ENCODE measurements around the gene SOX12. TPM values are rescaled to one million over a fixed set of nuclear protein-coding genes. Genes with fewer than 3 reads are reported as not detected.
"Not testable (repeated sequence)": the region's sequence is repeated elsewhere in the genome, so short reads cannot be mapped to it uniquely, and the experiment has no call there.

SOX12 gene
- total RNA-seq, 2 experiments from 2014 or later = 5.5 to 5.8 TPM

DNA sequence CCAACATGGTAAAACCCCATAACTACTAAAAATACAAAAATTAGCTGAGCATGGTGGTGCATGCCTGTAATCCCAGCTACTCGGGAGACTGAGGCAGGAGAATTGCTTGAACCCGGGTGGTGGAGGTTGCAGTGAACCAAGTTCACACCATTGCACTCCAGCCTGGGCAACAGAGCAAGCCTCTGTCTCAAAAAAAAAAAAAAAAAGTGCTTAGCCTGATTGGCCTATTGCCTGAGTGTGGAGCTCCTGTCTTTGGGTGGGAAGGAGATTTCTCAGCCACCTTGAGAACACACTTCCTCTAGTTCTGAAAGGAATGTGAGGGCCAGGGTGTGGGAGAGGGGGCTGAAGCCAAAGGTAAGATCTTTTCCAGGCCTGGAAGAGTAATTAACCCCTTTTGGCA is 30.8 kb downstream of the SOX12 start:
- not testable (repeated sequence) for H3K9me3 Mint-ChIP-seq (ENCODE audit: insufficient read depth); H3K27ac Mint-ChIP-seq; ATAC-seq; H3K4me3 Mint-ChIP-seq; H3K36me3 Mint-ChIP-seq (ENCODE audit: low read depth); DNase-seq
- ChIA-PET POLR2A (interaction anchor here (0.6 kb wide), 1 partner anchor 24 kb away, joined by 4 read pairs; no protein-coding TSS in a partner anchor), CTCF (interaction anchor here (3.5 to 6.3 kb wide), 2 partner anchors 121 to 289 kb away, joined by 29 to 30 read pairs; no protein-coding TSS in a partner anchor)
- H3K4me1 Mint-ChIP-seq (ENCODE audit: low read depth) = peaks cover 22% of the 10 kb centered on the region
- peaks cover 10% of the 10 kb centered on the region for H3K27me3 Mint-ChIP-seq (ENCODE audit: low read depth)

DNA sequence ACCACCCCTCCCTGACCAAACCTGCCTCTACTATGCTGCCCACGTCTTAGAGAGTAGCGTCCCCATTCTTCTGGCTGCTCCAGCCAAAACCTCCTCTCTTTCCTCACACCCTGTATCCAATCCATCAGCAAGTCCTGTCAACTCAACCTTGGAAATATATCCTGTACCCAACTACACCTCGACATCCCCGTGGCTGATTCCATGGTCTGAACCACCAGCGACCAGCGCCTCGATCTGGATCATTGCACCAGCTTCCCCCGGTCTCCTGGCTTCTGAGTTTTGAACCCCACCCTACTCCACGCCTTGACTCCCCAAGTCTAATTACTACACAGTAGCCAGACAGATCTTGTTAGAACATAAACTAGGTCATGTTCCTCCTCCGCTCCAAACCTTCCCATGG is 31.4 kb downstream of the SOX12 start:
- Mint-ChIP-seq H3K36me3 (ENCODE audit: low read depth) (no peaks in the 10 kb centered on the region), H3K9me3 (ENCODE audit: insufficient read depth) (no peaks in the 10 kb centered on the region), H3K27ac (no peak overlapping the region), H3K4me3 (no peak overlapping the region), H3K4me1 (ENCODE audit: low read depth) (peaks cover 17% of the 10 kb centered on the region), H3K27me3 (ENCODE audit: low read depth) (peaks cover 13% of the 10 kb centered on the region)
- DNase-seq = no peak
- ChIA-PET POLR2A (interaction anchor here (0.6 kb wide), 1 partner anchor 23 kb away, joined by 4 read pairs; no protein-coding TSS in a partner anchor), CTCF (interaction anchor here (3.5 to 6.3 kb wide), 2 partner anchors 121 to 289 kb away, joined by 29 to 30 read pairs; no protein-coding TSS in a partner anchor)
- ATAC-seq = no peak

DNA sequence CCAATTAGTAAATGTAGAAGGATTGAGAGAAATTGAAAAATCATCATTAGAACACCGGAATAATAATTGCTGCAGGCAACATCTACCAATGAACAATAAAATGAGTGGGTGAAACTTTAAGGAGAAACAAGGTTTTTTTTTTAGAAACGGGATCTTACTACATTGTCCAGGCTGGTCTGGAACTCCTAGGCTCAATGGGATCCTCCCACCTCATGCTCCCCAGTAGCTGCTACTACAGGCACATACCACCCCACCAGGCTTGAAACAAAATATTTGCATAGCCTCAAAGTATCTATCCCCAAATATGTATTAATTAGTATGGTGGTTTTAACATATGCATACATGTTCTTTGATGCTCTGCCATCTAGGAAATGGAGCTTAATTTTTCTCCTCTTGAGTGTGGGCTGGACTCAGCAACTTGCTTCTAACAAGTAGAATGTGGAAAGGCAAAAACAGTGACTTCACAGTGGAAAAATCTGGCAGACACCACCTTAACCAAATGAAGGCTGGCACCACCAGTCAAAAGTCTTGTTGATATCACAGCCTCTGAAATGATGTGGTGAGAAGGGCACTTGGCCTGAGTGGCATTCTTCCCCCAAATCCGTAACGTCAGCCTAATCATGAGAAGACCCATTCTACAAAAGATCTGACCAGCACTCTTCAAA is 33.7 kb downstream of the SOX12 start:
- CTCF ChIA-PET = interaction anchor here (1.0 kb wide), 1 partner anchor 49 kb away, joined by 4 read pairs; no protein-coding TSS in a partner anchor
- no peaks in the 10 kb centered on the region for H3K9me3 Mint-ChIP-seq (ENCODE audit: insufficient read depth)
- no peak overlapping the region for H3K27ac Mint-ChIP-seq

DNA sequence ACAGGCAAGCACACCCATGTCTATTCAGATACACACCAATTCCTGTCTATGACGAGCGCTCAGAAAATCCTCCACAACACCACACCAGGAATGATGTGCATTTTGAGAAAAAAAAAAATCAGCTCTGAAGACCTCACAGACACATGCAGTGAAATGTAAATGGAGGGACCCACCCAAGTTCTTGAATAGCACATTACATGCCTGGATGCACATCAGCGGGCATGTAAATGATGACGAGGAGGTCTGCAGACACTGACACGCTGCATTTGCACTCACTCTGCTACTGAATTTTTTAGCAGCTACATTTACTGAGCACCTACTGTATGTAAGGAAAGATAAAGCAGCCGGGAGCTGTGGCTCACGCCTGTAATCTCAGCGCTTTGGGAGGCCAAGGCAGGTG is 36.2 kb downstream of the SOX12 start:
- H3K9me3 Mint-ChIP-seq (ENCODE audit: insufficient read depth) = no peaks in the 10 kb centered on the region
- H3K27me3 Mint-ChIP-seq (ENCODE audit: low read depth) = peaks cover 13% of the 10 kb centered on the region
- no peak overlapping the region for H3K27ac Mint-ChIP-seq
- ChIA-PET CTCF (interaction anchor here (1.4 to 3.2 kb wide), 3 partner anchors 11 to 285 kb away, joined by 3 to 10 read pairs (median 3); no protein-coding TSS in a partner anchor), POLR2A (interaction anchor here (1.4 kb wide), 1 partner anchor 10 kb away, joined by 3 read pairs; no protein-coding TSS in a partner anchor)
- H3K4me3 Mint-ChIP-seq = no peak overlapping the region
- peaks cover 36% of the 10 kb centered on the region for H3K4me1 Mint-ChIP-seq (ENCODE audit: low read depth)
- DNase-seq (no peak), ATAC-seq (no peak)
- H3K36me3 Mint-ChIP-seq (ENCODE audit: low read depth) = no peaks in the 10 kb centered on the region

More for the DNA sequence above, 33.7 kb downstream of the SOX12 start:
- no peaks in the 10 kb centered on the region for H3K36me3 Mint-ChIP-seq (ENCODE audit: low read depth)
- H3K27me3 Mint-ChIP-seq (ENCODE audit: low read depth) = peaks cover 13% of the 10 kb centered on the region
- no peak overlapping the region for H3K4me3 Mint-ChIP-seq
- ATAC-seq = no peak
- POLR2A ChIA-PET = no interaction called here
- peaks cover 18% of the 10 kb centered on the region for H3K4me1 Mint-ChIP-seq (ENCODE audit: low read depth)
- DNase-seq = no peak

DNA sequence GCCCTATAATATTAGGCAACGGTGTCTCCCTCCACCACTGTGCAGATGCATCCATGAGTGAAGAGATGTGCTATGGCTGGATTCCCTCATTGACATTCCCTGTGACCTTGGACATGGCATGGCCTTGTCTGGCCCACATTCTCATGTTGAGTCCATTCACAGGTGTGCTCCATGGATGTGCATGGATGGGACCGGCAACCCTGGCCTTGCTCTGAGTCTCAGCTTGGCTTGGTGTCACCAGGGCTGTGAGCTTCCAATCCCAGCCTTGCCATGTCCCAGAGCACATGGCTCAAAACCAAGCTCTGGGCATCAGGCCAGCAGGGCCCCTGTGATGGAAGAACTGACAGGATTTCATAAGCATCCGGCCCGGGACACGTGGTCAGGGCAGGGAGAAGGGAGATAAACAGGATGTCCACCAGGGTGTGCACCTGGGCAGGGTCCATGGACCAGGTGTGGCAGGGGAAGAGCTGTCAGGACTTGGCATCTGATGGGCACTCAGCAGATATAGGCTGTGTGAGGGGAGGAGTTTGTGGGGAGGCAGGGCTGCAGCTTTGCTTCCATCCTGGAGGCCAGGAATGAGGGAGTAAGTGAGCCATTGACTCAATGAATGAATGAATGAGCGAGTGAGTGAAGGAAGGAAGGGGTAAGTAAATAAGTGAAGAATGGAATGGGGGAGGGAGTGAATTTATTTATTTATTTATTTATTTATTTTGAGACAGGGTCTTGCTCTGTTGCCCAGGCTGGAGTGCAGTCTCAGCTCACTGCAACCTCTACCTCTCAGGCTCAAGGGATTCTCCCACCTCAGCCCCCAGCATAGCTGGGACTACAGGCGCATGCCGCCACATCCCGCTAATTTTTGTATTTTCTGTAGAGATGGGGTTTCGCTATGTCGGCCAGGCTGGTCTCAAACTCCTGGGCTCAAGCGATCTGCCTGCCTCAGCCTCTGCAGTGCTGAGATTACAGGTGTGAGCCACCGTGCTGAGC is 37.2 kb downstream of the SOX12 start:
- CTCF ChIA-PET = interaction anchor here (0.7 to 3.2 kb wide), 9 partner anchors 10 to 284 kb away, joined by 3 to 10 read pairs (median 3); no protein-coding TSS in a partner anchor
- Mint-ChIP-seq H3K27ac (peak overlapping the region; percentile 28), H3K36me3 (ENCODE audit: low read depth) (no peaks in the 10 kb centered on the region), H3K9me3 (ENCODE audit: insufficient read depth) (no peaks in the 10 kb centered on the region), H3K27me3 (ENCODE audit: low read depth) (peaks cover 13% of the 10 kb centered on the region), H3K4me3 (no peak overlapping the region), H3K4me1 (ENCODE audit: low read depth) (peaks cover 42% of the 10 kb centered on the region)
- ATAC-seq (peak; percentile 49), DNase-seq (peak; percentile 67)
- POLR2A ChIA-PET = interaction anchor here (0.6 to 1.4 kb wide), 3 partner anchors 9 to 19 kb away, joined by 3 to 4 read pairs (median 4); no protein-coding TSS in a partner anchor

DNA sequence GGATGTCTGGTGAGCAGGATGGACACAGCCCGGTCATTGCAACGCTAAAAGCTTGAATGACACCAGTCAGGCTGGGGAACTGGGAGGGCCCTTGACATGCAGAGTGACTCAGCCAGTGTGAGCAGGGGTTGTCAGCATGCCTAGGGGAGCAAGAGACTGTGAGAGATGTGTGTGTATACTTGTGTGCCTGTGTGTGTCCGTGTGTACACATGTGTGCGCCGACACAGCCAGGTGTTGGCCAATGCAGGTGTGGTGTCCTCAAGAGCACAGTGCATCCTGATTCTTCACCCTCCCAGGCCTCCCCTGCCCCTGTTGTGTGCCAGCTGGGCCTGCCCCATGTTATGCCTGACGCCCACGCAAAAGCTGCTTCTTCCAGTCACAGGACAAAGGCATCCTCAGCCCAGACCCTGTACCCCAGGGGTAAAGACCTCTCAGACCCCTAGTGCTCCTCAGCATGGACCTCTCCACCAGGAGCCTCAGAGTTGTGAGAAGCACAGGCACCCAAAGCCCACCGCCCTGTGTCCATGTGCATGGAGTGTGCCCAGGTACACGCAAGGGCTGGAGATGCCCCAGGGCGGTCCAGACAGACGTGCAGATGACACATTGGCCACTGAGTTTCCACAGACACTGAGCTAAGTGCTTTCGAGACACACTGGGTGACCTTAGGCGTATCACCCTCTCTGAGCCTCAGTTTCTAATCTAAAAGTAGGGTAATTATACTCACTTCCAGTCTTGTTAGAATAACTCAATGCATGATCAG is 38.1 kb downstream of the SOX12 start:
- Mint-ChIP-seq H3K9me3 (ENCODE audit: insufficient read depth) (no peaks in the 10 kb centered on the region), H3K36me3 (ENCODE audit: low read depth) (no peaks in the 10 kb centered on the region), H3K27me3 (ENCODE audit: low read depth) (peaks cover 13% of the 10 kb centered on the region), H3K4me1 (ENCODE audit: low read depth) (peaks cover 46% of the 10 kb centered on the region), H3K4me3 (no peak overlapping the region), H3K27ac (no peak overlapping the region)
- ATAC-seq = no peak
- ChIA-PET POLR2A (interaction anchor here (1.3 kb wide), 1 partner anchor 9 kb away, joined by 4 read pairs; no protein-coding TSS in a partner anchor), CTCF (interaction anchor here (0.7 to 3.2 kb wide), 8 partner anchors 10 to 282 kb away, joined by 3 to 10 read pairs (median 3); no protein-coding TSS in a partner anchor)
- no peak for DNase-seq

DNA sequence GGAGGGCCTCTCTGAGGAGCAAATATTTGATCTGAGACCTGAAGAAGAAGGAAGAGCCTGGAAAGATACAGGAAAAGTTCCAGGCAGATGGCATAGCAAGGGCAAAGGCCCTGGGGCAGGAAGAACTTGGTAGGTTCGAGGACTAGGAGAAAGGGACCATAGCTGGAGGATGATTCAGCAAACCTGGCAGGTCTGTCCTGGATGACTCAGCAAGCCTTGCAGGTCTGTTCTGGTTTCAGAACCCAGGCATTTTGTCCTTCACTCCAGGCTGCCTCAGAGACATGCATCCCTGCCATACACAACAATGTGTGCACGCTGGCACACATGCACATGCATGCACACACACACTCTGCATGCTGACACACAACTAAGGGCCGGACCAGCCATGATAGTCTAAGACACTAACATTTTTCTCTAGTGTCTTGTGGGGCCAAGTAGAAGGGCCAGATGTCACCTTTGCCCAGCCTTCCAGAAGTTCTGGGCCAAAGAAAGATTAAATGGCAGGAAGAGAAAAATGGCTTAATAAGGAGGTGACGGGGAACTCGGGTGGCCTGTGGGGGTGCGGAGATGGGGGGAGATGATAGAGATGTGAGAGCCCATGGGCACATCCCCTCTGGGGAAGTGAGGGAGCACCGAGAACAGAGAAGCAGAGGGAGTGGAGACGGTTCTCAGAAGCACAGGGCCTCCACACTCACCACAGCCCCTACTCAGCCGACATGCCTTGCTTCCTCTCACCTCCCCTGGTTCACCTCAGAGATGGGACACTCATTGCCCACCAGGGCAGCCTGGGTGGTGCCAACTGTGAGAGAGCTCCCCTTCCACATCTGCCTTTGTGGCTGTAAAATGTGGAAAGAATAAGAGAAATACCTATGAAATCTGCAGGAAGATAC is 39.8 kb downstream of the SOX12 start:
- H3K4me3 Mint-ChIP-seq = peak overlapping the region; percentile 51

DNA sequence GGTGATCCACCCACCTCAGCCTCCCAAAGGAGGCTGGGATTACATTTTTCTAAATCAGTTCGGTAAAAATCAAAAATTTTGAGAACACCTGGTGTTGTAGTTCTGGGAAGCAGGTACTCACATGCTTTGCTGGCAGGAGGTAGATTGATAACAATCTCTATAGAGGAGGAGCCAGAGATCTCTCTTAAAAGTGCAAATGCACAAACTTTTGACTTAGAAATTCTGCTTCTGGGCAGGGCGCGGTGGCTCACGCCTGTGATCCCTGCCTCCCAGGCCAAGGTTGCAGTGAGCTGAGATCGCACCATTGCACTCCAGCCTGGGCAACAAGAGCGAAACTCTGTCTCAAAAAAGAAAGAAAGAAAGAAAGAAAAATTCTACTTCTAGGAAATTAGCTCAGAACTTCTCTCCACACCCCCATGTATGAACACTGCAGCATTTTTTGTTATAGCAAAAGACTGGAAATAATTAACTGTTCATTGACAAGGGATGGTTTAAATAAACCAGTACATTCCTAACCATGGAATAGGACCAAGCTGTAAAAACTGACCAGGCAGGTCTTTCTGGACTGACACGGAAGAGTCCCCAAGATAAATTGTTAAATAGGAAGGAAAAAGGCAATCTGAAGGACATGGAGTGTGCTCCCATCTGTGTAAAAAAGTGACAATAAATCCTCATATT is 40.8 kb downstream of the SOX12 start:
- Mint-ChIP-seq H3K9me3 (ENCODE audit: insufficient read depth) (no peaks in the 10 kb centered on the region), H3K4me3 (peak overlapping the region; percentile 49), H3K27me3 (ENCODE audit: low read depth) (peaks cover 3% of the 10 kb centered on the region), H3K36me3 (ENCODE audit: low read depth) (no peaks in the 10 kb centered on the region), H3K4me1 (ENCODE audit: low read depth) (peaks cover 54% of the 10 kb centered on the region), H3K27ac (peak overlapping the region; percentile 68)
- DNase-seq (no peak), ATAC-seq (peak; percentile 43)
- ChIA-PET CTCF (interaction anchor here (0.9 to 1.4 kb wide), 6 partner anchors 11 to 100 kb away, joined by 3 to 4 read pairs (median 3); no protein-coding TSS in a partner anchor), POLR2A (interaction anchor here (1.2 kb wide), 1 partner anchor 41 kb away, joined by 3 read pairs; no protein-coding TSS in a partner anchor)

More for the DNA sequence above, 39.8 kb downstream of the SOX12 start:
- no peaks in the 10 kb centered on the region for H3K36me3 Mint-ChIP-seq (ENCODE audit: low read depth)
- peaks cover 52% of the 10 kb centered on the region for H3K4me1 Mint-ChIP-seq (ENCODE audit: low read depth)
- DNase-seq = peak; percentile 42
- peak; percentile 63 for ATAC-seq
- H3K9me3 Mint-ChIP-seq (ENCODE audit: insufficient read depth) = no peaks in the 10 kb centered on the region
- peaks cover 8% of the 10 kb centered on the region for H3K27me3 Mint-ChIP-seq (ENCODE audit: low read depth)
- peak overlapping the region; percentile 86 for H3K27ac Mint-ChIP-seq
- ChIA-PET CTCF (no interaction called here), POLR2A (interaction anchor here (1.0 kb wide), 1 partner anchor 8 kb away, joined by 3 read pairs; no protein-coding TSS in a partner anchor)

DNA sequence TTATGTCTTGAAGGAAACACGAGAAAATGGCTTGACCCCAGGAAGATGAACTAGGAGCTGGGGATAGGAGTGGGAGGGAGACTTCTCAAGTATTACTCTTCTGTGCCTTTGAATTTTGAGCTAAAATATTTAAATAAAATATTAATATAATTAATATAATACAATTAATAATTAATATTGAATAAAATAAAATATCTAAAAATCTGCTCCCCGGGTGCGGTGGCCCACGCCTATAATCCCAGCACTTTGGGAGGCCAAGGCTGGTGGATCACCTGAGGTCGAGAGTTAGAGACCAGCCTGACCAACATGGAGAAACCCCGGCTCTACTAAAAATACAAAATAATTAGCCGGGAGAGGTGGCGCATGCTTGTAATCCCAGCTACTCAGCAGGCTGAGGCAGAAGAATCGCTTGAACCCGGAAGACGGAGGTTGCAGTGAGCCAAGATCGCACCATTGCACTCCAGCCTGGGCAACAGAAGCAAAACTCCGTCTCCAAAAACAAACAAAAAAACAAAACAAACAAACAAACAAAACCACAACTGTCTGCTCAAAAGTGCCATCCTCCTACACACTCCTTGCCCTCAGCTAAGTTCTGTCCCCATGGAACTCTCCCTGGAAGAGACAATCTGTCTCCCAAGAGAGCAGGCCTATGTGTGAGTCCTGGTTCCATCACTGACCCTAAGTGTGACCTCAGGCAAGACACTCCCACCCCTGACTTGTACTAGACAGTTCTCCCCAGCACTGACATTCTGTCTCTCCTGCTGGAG is 41.5 kb downstream of the SOX12 start:
- POLR2A ChIA-PET = interaction anchor here (0.6 to 1.2 kb wide), 3 partner anchors 36 to 149 kb away, joined by 3 to 4 read pairs (median 3); no protein-coding TSS in a partner anchor
- Mint-ChIP-seq H3K9me3 (ENCODE audit: insufficient read depth) (no peaks in the 10 kb centered on the region), H3K27me3 (ENCODE audit: low read depth) (no peaks in the 10 kb centered on the region), H3K4me3 (no peak overlapping the region), H3K27ac (peak overlapping the region; percentile 68), H3K4me1 (ENCODE audit: low read depth) (peaks cover 61% of the 10 kb centered on the region), H3K36me3 (ENCODE audit: low read depth) (no peaks in the 10 kb centered on the region)
- no peak for ATAC-seq
- DNase-seq = no peak
- CTCF ChIA-PET = interaction anchor here (0.9 to 1.4 kb wide), 6 partner anchors 12 to 100 kb away, joined by 3 to 4 read pairs (median 3); no protein-coding TSS in a partner anchor

All from activated CD8-positive, alpha-beta T cell treated with anti-CD3 and anti-CD28 coated beads, Interleukin-2, amount 10 ng/mL, durations not matched to agents 7 days and 5 days (primary cell).